Left hindlimb (tissue), 1 donor: ENCODE results near the gene LTB.

Experiments used
- DNase-seq: peaks from one replicate; pipeline ENCODE4 v3.0.0-alpha.2; 2018

The LTB gene

GRCh38 chr6:31582230-31582643, at the start of gene LTB:
Gene LTB, minus strand, starts transcription at chr6:31582424. Its CDS starts 7 bp downstream, at chr6:31582417.
- DNase-seq, result no peak

DNA sequence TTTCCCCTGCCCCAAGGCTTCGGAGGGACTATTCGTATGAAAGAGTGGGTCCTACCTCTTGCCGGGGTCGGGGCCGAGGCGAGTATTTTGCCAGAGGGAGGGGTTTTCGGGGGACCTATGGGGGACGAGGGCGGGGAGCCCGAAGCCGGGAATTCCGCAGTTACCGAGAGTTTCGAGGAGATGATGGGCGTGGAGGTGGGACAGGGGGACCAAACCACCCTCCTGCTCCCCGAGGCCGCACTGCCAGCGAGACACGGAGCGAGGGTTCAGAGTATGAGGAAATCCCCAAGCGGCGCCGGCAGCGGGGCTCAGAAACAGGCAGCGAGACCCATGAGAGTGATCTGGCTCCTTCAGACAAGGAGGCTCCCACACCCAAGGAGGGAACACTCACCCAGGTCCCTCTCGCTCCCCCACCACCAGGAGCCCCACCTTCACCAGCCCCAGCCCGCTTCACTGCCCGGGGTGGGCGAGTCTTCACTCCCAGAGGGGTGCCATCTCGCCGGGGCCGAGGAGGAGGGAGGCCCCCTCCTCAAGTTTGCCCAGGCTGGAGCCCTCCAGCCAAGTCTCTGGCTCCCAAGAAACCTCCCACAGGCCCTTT, 49.6 kb upstream of the LTB start:
- no peak for DNase-seq

- no peak for DNase-seq
Observed at GRCh38 chr6:31631209-31631608, 49.0 kb upstream of the LTB start.

- DNase-seq, result no peak
Observed at GRCh38 chr6:31630177-31630934, 48.1 kb upstream of the LTB start.

DNA sequence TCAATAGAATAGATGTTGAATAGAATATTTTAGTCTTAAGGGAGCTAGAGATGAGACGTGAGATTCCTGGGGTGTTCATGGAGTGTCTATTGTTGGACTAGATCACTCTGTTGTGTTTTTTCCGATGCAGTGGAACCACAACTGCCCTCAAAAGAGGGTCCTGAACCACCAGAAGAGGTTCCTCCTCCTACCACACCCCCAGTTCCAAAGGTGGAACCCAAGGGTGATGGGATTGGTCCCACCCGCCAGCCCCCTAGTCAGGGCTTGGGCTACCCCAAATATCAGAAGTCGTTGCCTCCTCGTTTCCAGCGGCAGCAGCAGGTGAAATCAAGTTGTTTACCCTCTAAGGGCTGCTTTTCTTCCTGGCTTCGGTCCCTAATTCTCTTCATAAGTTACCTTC, 46.8 kb upstream of the LTB start:
- DNase-seq, result no peak

- no peak for DNase-seq
Observed at GRCh38 chr6:31627690-31628287, 45.6 kb upstream of the LTB start.

GRCh38 chr6:31626952-31627351, 44.7 kb upstream of the LTB start:
- no peak for DNase-seq

- no peak for DNase-seq
Observed at GRCh38 chr6:31624070-31624469, 41.8 kb upstream of the LTB start.

DNA sequence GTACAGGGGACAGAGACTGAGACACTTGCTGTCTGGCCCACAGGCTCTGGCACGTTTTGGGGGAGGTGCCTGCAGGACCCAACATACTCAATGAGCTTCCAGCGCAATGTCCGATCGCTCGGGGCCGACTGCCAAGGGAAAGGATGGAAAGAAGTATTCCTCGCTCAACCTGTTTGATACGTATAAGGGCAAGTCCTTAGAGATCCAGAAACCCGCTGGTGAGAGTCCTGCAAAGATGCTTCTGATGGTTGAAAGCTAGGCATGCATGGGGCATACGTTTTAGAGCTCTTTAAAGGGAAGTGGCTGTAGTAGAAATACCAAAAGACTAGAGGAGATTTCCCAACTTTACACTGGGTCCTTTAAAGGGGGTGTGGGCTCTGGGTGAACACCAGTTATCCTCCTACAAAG, 40.5 kb upstream of the LTB start:
- DNase-seq, result no peak

GRCh38 chr6:31621991-31622390, 39.8 kb upstream of the LTB start:
- DNase-seq, result no peak

DNA sequence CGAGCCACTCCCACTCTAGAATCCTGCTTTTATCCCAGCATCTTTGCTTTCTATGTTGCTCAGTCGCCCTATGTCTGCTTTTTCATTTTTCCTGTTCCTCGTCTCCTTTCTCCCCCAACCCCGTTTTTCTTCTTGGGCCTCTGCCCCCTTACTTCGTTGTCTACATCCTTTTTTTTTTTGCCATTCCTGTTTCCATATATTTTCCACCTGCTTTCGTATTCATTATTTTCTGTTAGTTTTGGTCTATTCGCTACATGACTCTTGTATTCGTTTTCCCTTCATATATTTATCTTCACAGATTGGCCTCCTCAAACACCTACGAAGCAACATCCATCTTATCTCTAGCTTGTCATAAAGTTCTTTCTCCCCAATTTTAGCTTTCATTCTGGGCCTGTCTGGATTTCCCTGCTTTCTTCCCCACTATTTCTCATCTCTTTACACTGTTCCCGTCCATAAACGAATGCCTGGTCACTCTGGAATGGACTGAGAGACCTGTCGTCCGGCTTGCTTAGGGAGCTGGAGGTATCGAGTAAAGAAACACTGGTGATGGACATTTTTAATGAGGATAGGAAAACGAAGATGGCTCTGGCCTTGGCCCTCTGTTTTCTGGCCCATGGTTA, 39.2 kb upstream of the LTB start:
- no peak for DNase-seq

GRCh38 chr6:31620586-31621319, 38.5 kb upstream of the LTB start, which contains the start of gene PRRC2A:
Gene PRRC2A, plus strand, starts transcription at chr6:31620715. Its CDS starts 2,075 bp downstream, at chr6:31622790.
- DNase-seq, result no peak

GRCh38 chr6:31619805-31620585, 37.8 kb upstream of the LTB start:
- DNase-seq, result peak; percentile 99

DNA sequence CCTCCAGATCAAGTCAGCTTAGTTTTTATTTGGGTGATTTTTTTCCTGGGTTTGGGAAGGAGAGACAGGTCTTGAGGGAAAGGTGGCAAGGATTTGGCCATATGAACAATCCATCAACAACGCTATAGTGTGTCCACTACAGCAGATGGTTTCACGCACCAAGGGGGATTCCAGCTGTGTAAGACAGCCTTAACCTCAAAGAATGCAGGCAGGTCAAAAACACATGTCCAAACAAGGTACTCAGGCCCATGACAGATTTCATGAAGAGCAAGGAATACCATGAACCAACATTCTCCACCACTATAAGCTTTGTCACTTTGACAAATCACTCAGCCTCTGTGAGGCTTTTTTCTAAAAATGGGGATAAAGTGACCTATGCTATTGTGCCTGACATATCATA, 34.8 kb upstream of the LTB start:
- DNase-seq, result no peak

- no peak for DNase-seq
Observed at GRCh38 chr6:31615748-31616147, 33.5 kb upstream of the LTB start.

DNA sequence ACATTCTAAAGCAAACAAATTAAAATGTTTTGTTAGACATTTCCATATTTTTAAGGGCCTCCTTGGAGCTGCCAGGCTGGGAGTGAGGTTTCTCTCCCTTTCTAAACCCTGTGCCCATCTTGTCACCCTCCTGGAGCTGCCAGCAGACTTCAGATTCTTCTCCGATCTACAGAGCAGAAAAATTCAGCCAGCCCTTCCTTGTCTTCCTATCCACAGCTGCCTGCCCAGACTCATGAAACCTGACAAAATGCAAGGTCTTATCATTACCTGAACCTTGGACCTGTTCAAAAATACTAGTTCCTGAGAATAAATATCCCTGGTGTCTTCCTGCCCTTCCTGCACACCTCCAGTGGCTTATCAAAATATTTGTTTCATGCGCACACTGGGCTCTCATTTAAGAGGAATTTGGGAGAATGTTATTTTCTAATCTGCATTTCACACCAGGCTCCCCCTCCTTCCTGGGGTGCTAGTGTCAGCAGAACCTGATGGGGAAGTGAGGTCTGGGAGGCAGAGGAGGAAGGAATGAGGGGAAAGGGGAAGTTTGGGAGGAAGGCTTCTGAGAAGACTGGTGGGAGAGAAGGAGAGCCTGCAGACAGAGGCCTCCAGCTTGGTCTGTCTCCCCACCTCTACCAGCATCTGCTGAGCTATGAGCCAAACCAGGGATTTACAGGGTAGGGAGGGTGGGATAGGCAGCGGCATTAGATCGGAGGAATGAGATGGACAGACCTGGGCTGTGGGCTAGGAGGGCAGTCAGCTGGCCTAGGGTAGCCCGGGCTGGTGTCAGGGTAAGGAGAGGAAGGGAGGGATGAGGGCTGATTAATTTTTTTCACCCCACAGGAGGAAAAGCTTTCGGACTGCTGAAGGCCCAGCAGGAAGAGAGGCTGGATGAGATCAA, 32.7 kb upstream of the LTB start, which contains the start of gene AIF1:
Gene AIF1 (plus strand): TSS at position 551 of the 895 bp plus-strand sequence. CDS start 96 bp downstream, at position 647.
- no peak for DNase-seq

DNA sequence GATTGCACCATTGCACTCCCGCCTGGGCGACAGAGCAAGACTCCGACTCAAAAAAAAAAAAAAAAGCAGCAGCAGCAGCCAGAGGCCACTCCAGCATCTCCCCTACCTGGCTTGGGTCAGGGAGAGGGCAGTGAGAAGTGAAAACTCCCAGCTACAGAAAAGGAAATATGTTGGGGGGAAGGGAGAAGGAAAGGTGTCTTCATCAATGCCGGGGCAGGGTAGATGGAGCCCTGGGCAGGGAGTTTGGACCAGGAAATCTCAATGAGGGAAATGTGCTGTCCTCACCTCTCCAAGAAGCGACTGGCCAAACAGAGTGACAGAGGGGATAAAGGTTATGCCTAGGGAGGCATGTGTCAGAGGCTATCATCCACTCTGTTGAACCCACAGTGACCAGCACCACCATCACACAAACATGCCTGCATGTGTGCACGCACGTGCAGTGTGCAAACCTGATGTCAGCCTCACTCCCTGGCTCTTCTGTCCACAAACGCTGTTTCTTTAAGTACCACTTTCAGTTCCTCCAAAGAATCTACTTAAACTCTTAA, 31.9 kb upstream of the LTB start:
- no peak for DNase-seq

- no peak for DNase-seq
Observed at GRCh38 chr6:31610968-31611367, 28.7 kb upstream of the LTB start.

- DNase-seq, result no peak
Observed at GRCh38 chr6:31609519-31610406, 27.5 kb upstream of the LTB start.

GRCh38 chr6:31607317-31607716, 25.1 kb upstream of the LTB start:
- no peak for DNase-seq
